HG02763 (cell line): Measurements from ENCODE around the gene OVOL1.

ENCODE experiments used
- ATAC-seq: cut with Tn5 transposase; IDR thresholded peaks from one replicate; pipeline ENCODE4 v1.9.1; 2021; ENCODE audit warnings: mild to moderate bottlenecking, moderate library complexity; ENCODE audit not compliant: unreplicated experiment

Gene OVOL1

DNA sequence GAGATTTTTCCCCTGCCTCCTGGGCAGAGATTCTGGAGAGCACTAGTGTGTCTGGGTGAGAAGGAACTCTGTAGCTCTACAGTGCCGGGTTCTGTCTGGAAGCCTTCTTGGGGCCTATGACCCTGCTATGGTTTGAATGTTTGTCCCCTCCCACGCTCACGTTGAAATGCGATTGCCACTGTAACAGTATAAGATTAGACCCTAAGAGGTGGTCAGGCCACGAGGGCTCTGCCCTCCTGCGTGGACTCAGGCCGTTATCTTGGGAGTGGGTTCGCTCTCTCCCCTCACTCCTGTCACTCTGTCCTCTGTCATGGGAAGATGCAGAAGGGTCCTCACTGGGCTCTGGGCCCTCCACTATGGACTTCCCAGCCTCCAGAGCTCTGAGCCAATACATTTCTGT, 9.6 kb upstream of the OVOL1 start:
- ATAC-seq, result no peak

DNA sequence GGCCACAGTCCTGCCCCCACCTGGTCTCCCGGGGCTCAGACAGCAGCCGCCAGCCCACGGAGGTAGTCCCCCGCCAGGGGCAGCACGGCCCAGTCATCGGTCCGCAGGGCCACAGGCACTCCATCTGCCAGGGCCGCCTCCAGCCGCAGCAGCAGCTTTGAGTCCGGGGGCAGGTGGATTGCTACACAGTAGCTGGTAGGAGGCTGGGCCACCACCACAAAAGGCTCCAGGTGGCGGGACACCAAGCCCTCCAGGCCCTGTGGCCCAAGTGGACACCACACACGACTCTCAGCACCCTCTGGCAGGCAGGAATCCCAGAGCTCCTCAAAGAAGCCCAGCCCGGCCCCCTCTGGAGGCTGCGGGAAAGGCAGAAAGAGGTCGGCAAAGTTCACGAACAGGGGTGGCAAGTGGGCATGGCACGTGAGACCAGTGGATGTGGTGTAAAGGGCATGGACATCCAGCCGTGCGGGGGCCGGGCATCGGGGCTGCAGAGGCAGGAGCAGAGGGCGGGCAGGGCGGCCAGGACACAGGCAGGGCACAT, 9.0 kb upstream of the OVOL1 start:
- no peak for ATAC-seq

DNA sequence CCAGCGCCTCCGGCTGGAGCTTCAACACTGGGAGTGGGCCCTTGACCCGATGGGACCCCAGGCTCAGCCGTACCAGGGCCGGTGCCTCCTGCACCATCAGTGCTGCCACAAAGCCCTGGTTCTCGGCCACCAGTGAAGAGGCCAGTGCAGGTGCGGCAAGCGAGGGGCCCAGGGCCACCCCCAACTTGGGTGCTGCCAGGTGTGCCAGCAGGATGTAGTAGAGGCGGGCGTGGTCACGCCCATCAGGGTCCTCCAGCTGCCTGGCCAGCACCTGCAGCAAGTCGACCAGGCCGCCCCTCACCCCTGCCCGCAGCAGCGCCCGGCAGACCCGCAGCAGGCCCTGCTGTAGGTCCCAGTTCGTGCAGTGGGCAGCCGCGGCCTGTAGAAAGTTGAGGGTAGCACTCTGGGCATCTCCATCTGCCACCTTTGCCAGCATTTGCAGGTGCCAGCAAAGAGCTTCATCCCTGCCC, 8.4 kb upstream of the OVOL1 start:
- no peak for ATAC-seq

DNA sequence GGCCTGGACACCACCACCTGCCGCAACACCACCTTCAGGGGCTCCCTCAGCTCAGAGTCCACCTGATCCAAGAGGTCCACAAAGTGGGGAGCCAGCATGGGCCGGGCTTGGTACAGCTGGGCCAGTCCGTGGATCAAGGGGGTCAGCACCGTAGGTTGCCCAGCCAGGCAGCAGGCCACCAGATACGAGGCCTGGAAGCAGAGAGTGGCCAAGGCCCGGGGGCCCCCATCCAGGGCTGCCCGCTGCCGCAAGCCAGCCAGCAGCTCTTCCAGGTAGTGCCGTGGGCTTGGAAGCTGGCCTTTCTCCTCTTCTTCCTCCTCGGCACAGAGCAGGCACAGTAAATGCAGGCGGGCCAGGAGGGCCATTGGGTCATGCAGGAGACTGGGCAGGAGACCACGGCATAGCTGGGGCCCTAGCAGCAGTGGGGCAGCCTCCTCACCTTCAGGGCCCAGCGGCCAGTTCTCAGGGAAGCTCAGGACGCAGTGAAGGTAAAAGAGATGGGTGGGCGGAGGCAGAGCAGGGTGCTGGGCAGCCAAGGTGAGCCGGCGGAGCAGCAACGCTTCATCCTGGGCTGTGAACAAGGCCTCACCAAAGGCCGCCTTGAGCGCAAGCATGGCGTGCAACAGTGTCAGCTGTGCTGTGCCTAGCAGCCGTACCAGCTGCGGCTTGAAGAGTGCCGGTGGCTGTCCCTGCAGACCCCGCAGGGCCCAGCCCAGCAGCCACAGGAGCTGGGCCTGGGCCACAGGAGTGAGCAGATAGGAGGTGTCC, 7.8 kb upstream of the OVOL1 start:
- ATAC-seq, result no peak

DNA sequence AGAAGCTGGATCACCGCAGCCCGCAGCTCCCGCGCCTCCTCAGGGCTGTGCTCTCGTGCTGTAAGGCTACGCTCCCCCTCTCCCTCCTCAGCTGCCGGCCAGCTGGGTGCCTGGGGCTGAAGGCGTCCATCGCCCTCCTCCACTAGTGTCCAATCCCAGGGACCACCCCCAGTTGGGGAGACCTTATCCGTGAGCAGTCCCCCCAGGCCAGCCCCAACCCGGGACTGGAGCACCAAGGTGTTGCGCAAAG, 7.3 kb upstream of the OVOL1 start:
- ATAC-seq, result no peak

DNA sequence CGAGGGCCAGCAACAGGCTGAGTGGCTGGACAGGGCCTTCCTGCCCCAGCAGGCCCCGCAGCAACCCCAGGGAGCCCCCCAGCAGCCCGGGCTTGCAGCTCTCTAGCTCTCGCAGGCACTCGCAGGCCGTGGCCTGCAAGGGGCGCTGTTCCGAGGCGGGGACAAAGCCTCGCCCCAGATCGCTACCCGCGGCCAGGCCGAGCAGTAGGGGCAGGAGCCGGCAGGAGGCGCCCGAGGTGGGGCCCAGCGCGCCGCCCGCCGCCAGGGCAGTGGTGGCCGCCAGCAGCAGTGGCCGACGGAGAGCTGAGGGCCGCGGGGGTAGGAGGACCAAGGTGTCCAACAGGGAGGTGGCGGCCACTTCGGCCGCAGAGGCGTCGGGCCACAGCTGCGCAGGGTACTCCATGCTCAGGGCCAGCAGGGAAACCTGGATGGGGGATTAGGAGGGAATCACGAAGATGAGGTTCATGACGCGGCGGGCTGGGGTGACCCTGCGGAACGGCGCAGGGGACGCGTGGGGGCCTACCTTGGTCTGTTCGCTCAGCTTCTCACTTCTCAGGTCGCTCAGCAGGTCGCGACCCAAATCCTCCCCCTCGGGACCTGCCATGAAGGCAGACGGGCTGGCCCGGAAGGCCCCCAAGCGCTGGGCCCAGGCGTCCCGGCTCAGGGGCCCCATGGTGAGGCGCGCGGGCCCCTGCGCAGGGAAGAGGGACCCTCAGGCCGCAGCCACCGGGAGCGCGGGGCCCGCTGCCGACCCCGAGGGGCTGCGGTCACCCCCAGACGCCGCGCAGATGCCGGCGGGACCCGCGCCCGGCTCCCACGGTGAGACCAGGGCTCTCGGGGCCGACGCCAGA, 6.7 kb upstream of the OVOL1 start:
- peak; percentile 32 for ATAC-seq

DNA sequence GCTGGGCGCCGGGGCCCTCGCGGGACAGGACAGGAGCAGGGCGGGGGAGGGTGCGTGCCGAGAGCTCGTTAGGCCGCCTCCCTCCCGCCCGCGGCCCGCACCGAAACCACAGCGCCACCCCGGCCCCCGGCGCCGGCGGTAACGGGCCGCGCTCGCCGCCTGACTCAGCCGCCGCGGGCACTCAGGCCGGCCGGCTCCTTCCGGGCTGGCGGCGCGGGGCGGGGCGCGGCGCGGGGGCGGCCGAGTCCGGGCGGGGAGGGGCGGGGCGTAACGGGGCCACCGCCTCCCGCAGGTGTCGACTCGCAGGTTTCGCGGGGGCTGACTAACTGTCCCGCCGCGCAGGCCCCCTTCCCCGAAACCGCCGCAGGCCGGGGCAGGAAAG, 6.1 kb upstream of the OVOL1 start, which contains the start of gene AP5B1:
Gene AP5B1, minus strand, starts transcription at position 207 of the 382 bp plus-strand sequence. CDS start 385 bp downstream, outside the sequence.
- ATAC-seq, result peak; percentile 66

DNA sequence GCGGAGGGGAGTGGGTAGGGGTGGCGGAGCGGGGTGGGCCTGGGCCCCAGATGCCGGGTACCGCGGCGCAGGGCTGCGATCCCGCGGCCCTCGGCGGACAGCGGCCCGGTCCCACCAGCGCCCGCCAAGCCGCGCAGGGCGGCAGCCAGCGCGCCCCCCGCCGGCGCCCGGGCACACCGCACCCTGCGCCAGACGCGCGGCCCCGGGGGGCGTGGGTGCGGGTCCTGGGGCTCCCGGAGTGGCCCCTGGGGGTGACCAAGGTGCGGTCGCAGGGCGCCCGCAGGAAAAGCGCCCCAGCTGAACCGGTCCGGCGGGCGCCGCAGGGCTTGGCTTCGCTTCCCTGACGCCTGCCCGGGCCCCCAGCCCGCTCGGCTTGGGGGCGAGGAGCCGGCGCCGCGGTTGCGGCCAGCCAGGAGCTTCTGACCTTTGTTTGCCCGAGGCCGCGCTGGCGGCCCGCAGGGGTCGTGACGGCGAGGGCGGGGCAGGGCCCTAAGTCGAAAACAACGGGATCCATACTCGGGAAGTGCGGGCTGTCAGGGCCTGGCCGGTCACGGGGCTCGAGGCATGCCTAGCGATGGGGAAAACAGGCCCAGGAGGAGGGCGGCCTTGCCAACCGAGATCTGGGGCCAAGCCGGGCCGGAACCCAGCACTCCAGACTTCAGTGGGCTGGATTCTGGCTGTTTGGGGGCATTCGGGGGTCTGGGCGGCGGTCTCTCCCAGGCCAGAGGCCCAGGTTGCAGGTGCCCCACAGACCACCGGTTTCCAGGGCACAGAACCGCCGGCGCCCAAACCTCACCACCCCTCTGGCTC, 5.5 kb upstream of the OVOL1 start:
- peak; percentile 30 for ATAC-seq

DNA sequence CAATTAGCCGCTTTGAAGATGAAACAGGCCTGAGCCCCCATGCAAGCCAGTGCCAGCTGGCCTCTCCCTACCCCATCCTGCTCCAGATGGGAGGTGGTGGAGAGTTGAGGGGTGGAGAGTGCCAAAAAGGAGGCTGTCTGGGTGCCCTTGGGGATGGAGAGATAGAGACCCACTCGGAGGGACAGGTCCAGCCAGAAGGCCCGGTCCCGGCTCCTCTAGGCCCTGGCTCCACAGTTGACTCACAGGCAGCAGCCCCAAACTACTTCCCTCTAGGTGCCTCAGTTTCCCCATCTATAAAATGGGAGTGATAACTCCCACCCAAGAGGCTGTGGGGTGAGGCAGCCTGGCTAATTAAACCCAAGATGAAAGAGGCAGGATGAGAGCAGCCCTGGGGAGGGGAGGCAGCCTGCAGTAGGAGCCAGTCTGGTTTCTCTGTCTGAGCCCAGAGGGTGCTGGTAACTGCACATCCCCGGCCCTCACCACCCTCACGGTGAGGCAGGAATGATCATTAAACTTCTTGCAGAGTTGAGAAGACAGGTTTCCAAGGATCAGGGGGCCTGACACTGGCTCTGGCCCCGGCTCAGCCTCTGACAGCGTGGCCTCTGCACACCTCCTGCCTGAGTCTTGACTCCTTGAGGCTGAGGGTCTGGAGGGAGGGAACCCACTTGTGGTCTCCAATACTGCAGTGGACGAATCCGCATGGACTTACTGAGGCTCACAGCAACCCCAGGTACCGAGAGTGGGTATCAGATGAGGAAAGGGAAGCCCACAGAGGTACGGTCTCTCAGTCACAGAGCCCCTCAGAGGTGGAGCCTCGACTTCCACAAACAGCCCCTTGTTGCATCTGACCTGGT, 4.7 kb upstream of the OVOL1 start:
- ATAC-seq, result no peak

DNA sequence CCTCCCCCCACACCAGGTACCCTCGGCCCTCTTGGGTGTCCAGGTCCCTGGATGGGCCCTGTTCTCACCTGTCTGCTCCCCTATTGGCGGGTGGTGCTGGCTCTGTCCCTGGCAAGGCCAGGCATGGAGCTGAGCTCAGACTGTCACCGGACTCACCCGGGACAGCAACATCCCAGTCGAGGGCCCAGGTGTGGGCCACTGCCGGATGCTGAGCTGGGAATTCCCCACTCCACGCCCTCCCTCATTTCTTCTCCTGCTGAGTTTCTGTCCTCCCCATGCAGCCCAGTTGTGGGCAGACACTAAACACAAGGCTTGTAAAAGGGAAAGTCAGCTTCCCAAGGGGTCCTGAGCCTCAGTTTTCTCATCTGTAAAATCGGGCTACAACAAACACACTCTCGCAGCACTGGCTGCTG, 4.0 kb upstream of the OVOL1 start:
- no peak for ATAC-seq

DNA sequence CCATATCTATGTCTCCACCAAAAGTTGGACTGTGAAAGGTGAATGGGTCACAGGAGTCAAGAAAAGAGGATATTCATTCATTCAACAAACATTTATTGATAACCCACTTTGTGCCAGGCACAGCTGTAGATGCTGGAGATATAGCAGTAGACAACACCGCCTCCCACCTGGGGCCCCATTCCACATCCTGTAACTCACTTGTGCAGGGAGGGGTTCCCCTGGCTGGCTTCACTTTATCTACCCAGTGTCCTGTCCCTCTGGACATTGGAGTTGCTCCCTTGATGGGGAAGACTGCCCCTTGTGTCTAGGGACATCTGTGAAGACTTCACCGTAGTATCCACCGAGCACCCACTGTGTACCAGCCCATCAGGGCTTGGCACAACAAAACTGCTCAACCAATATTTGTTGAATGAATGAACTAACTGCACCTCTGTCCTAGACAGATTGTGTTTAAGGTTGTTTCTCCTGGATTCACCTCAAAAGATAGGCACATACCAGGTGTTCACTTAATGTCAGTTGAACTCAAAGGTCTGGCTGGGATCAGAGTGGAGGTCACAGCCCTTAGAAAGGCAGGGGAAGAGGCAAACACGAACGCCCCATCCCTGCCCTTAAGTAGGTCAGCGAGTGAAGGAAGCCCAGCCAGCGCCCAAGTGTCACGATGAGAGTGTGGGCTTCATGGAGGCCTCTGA, 1.4 kb upstream of the OVOL1 start:
- ATAC-seq, result no peak

DNA sequence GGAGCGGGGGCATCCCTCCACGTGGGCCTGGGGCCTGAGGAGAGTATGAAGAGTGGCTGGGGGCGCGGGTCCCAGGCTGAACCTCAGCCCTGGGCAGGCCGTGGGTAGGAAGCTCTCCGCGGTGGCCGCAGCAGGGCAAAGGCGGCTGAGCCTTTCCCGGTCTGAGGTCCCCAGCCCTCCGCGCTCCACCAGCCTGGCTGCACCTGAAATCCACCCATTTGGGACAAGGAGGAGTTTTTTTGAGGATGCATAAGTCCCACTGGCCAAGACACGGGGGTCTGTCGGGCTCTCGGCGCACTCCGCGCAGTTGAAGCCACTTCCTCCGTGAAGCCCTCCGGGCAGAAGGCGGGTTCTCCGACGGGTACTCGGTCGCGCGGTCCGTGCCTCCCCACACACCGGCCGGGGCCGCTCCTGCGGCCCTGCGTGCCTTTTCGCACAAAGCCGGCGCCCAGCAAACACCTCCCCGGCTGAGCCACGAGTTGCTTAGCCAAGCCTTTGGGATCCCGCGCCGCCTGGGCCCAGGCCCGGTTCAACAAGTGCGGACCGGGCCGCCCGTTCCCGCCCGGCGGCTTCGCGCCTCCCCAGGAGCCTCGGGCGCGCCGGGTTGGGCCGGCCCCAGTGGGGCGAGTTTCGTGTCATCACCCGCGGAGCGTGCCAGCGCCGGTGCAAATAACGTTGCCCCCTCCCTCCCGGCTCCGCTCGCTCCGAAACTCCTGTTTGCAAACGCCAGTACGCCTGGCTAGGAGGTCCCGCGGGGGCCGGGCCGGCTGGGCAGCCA, 666 bp upstream of the OVOL1 start:
- no peak for ATAC-seq

DNA sequence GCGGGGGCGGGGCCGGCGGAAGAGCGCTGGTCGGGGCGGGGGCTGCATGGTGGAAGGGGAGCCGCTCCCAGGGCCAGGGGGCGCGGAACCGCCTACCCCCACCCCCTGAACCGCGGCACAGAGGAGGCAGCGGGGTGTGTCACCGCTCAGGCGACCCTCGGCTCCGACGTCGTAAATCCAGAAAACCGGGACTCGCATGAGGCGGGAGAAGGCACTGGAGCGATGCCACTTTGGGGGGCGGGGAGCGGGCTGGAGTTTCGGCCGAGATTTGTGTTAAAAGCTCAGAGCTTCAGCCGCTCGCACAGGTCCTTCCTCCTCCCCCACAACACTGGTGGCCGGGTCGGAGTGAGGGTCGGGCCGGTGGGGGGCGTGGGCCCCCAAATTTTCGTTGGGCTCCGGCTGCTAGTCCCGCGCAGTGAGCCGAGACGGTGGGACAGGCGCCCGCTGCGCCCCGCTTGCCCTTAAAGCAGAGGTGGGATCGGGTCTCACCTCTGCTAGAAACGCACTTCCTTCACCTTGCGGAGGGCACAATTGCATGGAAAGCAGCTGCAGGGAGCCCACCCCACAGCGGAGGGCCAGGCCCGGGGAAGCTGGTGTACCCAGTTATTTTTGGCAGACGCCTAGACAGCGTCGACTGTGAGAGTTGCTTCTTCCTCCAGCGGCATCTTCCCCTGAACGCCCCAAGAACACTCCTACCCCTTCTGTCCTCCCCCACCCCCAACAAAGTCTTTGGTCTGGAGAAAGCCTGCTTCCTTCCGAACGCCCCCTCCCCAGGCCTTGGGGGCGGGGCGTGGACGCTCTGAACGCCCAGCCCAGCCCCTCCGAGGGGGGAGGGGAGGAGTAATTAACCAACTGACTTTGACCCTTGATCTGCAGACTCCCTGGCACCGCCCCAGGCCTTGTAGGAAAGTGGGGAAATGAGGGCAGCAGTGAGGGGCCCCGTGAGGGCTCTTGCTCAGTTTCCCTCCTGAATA, 1.1 kb downstream of the OVOL1 start:
- no peak for ATAC-seq

DNA sequence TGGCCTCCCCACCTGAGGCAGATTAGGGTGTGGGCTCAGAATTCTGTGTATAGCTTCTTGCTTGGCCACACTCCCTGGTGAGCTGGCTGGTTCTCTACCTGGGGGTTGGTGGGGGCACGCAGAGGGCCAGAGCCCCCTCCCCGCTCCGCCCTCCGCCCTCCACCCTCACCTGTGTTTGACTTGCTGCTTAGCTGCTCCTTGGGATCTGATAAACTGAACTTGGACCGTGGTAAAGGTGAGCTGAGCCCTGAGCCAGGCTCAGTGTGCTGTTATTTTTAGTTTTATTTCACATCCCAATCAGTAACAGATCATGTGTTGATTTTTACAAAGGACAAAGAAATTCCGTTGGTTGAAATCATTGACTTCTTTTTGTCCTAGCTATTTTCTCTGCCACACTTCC, 2.0 kb downstream of the OVOL1 start:
- no peak for ATAC-seq

DNA sequence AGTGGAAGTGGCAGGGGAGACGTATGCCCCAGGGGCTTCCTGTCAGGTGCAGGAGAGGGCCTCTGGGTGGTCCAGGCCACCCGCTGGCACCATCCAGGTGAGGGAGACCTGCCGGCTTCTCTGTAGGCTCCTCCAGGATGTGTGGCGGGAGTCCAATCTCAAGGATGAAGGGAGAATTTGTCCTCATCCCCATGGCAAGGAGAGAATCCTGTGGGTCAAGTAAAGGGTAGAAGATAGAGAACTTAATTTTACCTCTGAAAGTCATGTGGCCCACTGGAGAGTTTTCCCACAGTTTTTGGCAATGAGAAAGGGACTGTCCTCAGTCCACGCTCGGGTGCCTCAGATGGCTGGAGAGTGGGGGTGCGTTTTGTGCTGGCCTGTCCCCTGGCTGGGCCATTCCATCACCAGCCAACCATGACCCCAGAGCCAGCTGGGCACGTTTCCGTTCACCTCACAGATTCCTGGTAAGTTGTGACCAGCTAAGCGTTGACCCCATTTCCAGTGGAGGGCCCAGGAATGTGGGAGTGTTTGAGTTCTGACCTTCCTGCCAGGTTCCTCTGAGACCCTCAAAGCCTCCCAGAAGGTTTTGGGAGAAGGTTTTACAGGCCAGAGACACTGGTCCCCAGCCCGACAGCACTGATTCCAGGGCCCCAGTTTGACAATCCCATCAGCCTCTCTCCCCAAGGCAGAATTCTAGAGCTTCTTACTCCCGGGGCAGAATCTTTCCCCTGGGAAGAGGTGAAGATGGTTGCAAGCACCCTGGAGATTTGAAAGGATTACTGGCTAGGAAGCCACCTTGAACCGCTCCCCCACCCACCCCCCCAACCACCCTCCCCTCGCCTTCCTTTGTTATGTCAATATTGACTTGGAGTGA, 2.6 kb downstream of the OVOL1 start:
- no peak for ATAC-seq

DNA sequence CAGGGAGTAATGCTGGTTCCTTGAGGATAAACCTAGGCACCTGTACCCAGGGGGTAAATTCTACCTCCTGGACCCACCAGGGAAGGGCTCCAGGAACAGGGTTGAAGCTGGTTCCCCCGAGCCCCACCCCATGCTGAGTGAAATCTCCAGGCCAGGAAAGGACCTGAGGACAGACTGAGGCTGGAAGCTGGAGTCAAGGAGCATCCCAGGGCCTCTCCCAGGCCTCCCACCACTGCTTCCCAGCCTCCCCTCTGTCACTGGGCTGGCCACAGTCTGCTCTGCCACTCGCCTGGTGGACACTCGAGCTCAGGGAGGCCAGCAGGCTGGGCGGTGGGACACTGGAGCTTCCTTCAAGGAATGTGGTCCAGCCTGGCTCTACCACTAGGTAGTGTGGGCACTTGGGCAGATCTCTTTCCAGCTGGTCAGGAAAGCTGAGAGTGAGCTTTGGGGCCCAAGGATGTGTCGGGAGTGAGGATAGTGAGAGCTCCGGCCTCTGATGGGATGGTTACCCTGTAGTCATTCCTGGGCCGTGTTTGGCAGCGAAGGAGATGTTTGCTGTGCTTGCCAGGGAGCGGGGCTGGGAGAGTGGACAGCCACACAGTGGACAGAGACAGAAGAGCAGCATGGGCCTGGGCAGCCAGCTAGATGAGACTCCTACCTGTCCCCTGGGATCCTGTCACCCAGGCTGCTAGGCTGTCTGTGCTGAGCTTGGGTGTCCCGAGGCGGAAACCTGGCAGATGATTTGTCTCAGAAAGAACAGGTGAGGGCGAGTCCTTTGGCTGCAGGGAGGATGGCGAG, 3.4 kb downstream of the OVOL1 start:
- ATAC-seq, result no peak
